ENCODE results near the gene IL13RA1.

The IL13RA1 gene

DNA sequence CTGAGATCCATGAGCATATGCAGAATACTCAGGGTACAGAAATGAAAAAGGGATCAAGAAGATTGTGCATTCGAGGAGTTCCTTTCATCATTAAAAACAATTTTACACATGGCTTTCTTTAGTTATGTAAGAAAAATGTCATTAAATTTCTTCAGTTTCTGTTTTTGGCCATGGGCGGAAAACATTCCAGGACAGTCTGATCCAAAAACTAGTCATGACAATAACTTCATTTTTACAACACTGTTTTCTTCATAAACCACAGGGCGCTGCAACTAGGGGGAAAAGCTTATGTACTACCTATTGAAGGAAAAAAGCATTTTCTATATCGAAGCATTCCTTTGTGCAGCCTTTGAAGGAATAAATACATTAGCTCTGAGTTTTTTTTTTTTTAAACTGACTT is 28.2 kb downstream of the IL13RA1 start:
- TF ChIP-seq CTCF (IDR thresholded peaks at IDR 0.05; ENCODE audit: low read length) (no peak), EZH2 (IDR thresholded peaks at IDR 0.05; ENCODE audit: borderline replicate concordance, low read length) (no peak)
- Histone ChIP-seq H3K4me1 (ENCODE audit: insufficient read depth, low read length, severe bottlenecking) (no peaks in the 10 kb centered on the region), H3K9me2 (ENCODE audit: low read depth, low read length) (no peaks in the 10 kb centered on the region), H2AFZ (ENCODE audit: low read length) (no peak overlapping the region), H3K9me3 (ENCODE audit: low read length) (no peaks in the 10 kb centered on the region), H3K79me2 (ENCODE audit: insufficient read depth, low read length) (no peaks in the 10 kb centered on the region), H3K4me2 (ENCODE audit: low read length) (no peak overlapping the region), H3K27me3 (ENCODE audit: insufficient read depth, low read length) (no peaks in the 10 kb centered on the region), H3K36me3 (ENCODE audit: insufficient read depth, low read length) (no peaks in the 10 kb centered on the region), H3K9ac (ENCODE audit: low read length) (no peak overlapping the region), H3K4me3 (ENCODE audit: low read depth, low read length, poor library complexity, severe bottlenecking) (no peak overlapping the region), H3K27ac (ENCODE audit: low read depth, low read length, poor library complexity, severe bottlenecking) (no peak overlapping the region), H3F3A (ENCODE audit: insufficient read depth, low read length) (no peaks in the 10 kb centered on the region), H4K20me1 (ENCODE audit: insufficient read depth, low read length) (no peaks in the 10 kb centered on the region)

GRCh38 chrX:118756101-118756500 is 28.7 kb downstream of the IL13RA1 start:
- no peak overlapping the region for H3K9ac ChIP-seq (ENCODE audit: low read length)
- TF ChIP-seq EZH2 (IDR thresholded peaks at IDR 0.05; ENCODE audit: borderline replicate concordance, low read length) (no peak), CTCF (IDR thresholded peaks at IDR 0.05; ENCODE audit: low read length) (no peak)
- H3K9me2 ChIP-seq (ENCODE audit: low read depth, low read length), result no peaks in the 10 kb centered on the region
- H3K79me2 ChIP-seq (ENCODE audit: insufficient read depth, low read length), result no peaks in the 10 kb centered on the region
- no peaks in the 10 kb centered on the region for H3K27me3 ChIP-seq (ENCODE audit: insufficient read depth, low read length)
- H4K20me1 ChIP-seq (ENCODE audit: insufficient read depth, low read length), result no peaks in the 10 kb centered on the region
- H3K4me1 ChIP-seq (ENCODE audit: insufficient read depth, low read length, severe bottlenecking), result no peaks in the 10 kb centered on the region
- no peak overlapping the region for H2AFZ ChIP-seq (ENCODE audit: low read length)
- no peak overlapping the region for H3K4me2 ChIP-seq (ENCODE audit: low read length)
- H3K4me3 ChIP-seq (ENCODE audit: low read depth, low read length, poor library complexity, severe bottlenecking), result no peak overlapping the region
- no peaks in the 10 kb centered on the region for H3K36me3 ChIP-seq (ENCODE audit: insufficient read depth, low read length)
- H3F3A ChIP-seq (ENCODE audit: insufficient read depth, low read length), result no peaks in the 10 kb centered on the region
- no peak overlapping the region for H3K27ac ChIP-seq (ENCODE audit: low read depth, low read length, poor library complexity, severe bottlenecking)
- no peaks in the 10 kb centered on the region for H3K9me3 ChIP-seq (ENCODE audit: low read length)

- no peak overlapping the region for H2AFZ ChIP-seq (ENCODE audit: low read length)
- no peaks in the 10 kb centered on the region for H3K27me3 ChIP-seq (ENCODE audit: insufficient read depth, low read length)
- no peaks in the 10 kb centered on the region for H3K9me2 ChIP-seq (ENCODE audit: low read depth, low read length)
- no peaks in the 10 kb centered on the region for H4K20me1 ChIP-seq (ENCODE audit: insufficient read depth, low read length)
- H3K79me2 ChIP-seq (ENCODE audit: insufficient read depth, low read length), result no peaks in the 10 kb centered on the region
- TF ChIP-seq EZH2 (IDR thresholded peaks at IDR 0.05; ENCODE audit: borderline replicate concordance, low read length), result no peak
- no peak for TF ChIP-seq CTCF (IDR thresholded peaks at IDR 0.05; ENCODE audit: low read length)
- no peaks in the 10 kb centered on the region for H3K4me1 ChIP-seq (ENCODE audit: insufficient read depth, low read length, severe bottlenecking)
- H3K9ac ChIP-seq (ENCODE audit: low read length), result no peak overlapping the region
- no peaks in the 10 kb centered on the region for H3K36me3 ChIP-seq (ENCODE audit: insufficient read depth, low read length)
- H3K9me3 ChIP-seq (ENCODE audit: low read length), result no peaks in the 10 kb centered on the region
- H3K4me3 ChIP-seq (ENCODE audit: low read depth, low read length, poor library complexity, severe bottlenecking), result no peak overlapping the region
- H3K4me2 ChIP-seq (ENCODE audit: low read length), result no peak overlapping the region
- no peak overlapping the region for H3K27ac ChIP-seq (ENCODE audit: low read depth, low read length, poor library complexity, severe bottlenecking)
- no peaks in the 10 kb centered on the region for H3F3A ChIP-seq (ENCODE audit: insufficient read depth, low read length)
Observed at GRCh38 chrX:118758511-118758910, 31.1 kb downstream of the IL13RA1 start.

Data from OCI-LY1 (cell line).